HG03060 (cell line): ENCODE measurements around the gene RNF111.
"Not testable (repeated sequence)": the region's sequence is repeated elsewhere in the genome, so short reads cannot be mapped to it uniquely, and the experiment has no call there.

ENCODE experiments used
- ATAC-seq: cut with Tn5 transposase; IDR thresholded peaks from one replicate; pipeline ENCODE4 v1.9.1; 2021; ENCODE audit warnings: low read depth, moderate number of reproducible peaks; ENCODE audit not compliant: unreplicated experiment

Gene RNF111

DNA sequence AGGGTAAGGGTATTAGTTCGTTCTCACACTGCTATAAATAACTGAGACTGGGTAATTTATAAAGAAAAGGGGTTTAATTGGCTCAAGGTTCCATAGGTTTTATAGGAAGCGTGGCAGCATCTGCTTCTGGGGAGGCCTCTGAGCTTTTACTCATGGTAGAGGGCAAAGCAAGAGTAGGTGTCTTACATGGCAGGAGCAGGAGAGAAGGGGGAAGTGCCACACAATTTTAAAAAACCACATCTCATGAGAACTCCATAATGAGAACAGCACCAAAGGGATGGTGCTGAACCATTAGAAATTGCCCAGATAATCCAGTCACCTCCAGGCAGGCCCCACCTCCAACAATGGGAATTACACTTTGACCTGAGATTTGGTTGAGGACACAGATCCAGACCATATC, 12.2 kb downstream of the RNF111 start:
- ATAC-seq: no peak

DNA sequence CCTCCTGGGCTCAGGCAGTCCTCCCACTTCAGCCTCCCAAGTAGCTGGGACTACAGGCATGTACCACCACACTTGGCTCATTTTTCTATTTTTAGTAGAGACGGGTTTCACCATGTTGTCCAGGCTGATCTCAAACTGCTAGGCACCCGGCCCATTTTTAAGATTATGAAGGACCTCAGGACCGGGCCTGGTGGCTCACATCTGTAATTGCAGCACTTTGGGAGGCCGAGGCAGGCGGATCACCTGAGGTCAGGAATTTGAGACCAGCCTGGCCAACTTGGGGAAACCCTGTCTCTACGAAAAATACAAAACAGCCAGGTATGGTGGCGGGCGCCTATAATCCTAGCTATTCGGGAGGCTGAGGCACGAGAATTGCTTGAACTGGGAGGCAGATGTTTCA, 12.8 kb downstream of the RNF111 start:
- not testable (repeated sequence) for ATAC-seq

DNA sequence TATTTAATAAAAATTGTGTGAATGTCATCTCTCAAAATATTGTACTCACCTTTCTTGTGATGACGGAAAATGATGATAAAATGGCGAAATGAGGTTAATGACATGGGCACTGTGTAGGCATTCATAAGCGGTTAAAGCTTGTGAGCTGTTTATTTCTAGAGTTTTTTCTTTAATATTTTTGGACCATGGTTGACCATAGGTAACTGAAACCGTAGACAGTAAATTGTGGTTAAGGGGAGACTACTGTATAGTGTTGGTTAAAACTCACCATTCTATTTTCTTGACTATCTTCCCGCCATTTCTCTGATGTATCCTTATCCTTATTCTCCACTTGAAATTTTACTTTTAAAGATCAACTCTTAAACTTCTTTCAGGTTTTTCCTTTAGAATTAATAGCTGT, 14.5 kb downstream of the RNF111 start:
- ATAC-seq: no peak

DNA sequence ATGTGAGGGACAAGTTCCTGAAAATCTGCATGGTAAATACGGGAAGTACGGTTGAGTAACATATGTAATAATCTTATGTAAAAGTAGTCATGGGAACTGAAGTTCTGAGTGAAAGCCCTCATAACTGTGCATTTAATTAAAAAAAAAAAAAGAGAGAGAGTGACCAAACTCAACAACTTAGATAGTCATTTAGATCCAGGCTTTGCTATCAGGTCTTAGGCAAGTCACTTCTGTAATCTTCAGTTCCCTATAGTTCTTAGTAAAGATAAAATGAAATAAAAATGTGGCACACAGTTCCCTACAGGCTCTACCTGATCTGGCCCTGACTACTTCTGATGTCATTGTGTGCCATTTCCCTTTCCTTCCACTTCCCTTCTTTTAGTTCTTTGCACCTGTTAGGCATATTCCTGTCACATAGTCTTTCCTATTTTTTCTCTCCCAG, 15.0 kb downstream of the RNF111 start:
- ATAC-seq: no peak

DNA sequence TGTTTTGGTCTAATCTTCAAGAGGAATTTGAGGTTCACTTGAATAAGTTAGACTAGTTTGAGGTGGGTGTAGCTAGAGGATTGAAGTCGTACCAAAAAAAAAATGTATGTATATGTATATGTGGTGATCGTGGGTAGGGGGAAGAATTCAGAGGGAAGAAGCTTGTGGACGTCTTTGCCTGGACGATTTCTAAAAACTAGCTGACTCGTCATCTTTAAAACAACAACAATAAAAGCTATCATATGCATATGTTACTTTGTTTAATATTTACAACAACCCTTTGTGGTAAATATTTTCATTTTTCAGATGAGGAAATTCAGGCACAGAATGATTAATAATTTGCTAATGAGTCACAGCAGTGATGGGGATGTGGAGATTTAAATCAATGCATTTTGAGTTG, 18.1 kb downstream of the RNF111 start:
- no peak for ATAC-seq

DNA sequence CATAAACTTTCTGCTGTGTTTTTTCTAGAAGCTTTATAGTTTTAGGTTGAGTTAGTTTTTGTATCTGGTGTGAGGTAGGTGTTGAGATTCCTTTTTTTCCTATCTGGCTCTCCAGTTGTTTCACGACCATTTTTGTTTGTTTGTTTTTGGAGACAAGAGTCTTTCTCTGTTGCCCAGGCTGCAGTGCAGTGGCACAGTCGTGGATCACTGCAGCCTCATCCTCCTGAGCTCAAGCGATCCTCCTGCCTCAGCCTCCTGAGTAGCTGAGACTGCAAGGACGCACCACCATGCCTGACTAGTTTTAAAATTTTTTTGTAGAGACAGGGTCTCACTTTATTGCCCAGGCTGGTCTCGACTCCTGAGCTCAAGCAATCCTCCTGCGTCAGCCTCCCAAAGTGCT, 20.6 kb downstream of the RNF111 start:
- ATAC-seq: no peak

DNA sequence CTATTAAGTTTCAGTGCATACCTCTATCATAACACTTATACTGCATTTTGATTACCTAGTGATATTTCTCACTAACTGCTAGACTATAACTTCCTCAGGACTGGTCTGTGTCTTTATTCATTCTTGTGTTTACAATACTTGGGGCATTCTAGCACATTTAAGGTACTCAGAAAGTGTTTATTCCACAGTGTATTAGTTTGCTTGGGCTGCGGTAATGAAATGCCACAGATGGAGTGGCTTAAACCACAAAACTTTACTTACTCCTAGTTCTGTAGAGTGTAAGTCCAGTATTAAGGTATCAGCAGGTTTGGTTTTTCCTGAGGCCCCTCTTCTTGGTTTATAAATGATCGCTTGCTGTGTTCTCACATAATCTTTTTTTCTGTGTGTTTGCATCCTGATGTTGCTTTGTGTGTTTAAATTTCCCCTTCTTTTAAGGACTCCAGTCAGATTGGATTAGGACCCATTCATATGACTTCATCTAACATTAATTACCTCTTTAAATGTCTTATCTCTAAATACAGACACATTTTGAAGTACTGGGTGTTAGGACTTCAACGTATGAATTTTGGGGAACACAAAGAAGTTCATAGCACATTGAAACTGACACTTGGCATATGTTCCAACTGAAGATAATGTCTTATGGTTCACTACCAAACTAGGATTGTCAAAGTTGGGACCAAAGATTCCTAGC, 23.9 kb downstream of the RNF111 start:
- ATAC-seq: no peak

DNA sequence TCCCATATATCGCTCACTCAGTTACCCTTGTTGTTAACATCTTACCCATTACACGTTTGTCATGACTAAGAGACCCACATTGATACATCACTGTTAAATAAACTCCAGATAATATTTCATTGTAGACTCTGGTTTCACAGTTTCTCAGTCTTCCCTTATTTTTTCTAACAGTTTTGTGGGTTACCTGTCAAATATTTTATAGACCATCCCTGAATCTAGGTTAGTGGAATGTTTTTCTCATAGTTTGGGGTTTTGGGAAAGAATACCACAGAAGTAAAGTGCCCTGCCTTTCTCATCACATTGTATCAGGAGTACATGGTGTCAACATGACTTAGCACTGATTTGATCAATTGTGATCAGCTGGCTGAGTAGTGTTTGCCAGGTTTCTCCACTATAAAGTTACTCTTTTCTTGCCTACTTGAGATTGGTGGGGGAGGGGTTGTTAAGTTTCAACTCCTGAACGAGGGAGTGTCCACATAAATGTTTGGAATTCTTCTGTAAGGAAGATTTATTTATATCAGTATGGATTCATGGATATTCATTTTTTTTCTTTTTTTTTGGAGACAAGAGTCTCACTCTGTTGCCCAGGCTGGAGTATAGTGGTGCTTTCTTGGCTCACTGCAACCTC, 25.9 kb downstream of the RNF111 start:
- no peak for ATAC-seq

DNA sequence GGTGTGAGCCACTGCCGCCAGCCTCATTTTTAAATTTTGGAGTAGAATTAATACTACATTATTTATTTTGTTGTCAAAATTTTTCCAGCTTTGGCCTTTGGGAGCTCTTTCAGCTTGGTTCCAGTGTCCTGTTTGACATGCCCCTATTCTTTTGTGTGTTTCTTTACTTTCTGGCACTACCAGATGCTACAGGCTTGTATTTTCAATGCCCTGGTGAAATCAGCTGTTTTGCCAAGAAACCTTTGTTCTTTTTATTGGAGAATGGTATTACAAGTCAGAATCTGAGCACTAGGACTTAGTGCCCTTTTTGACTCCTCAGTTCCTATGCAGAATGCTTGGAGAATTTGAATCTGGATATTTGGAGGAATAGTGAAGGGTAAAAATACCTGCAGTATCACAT, 26.6 kb downstream of the RNF111 start:
- no peak for ATAC-seq

DNA sequence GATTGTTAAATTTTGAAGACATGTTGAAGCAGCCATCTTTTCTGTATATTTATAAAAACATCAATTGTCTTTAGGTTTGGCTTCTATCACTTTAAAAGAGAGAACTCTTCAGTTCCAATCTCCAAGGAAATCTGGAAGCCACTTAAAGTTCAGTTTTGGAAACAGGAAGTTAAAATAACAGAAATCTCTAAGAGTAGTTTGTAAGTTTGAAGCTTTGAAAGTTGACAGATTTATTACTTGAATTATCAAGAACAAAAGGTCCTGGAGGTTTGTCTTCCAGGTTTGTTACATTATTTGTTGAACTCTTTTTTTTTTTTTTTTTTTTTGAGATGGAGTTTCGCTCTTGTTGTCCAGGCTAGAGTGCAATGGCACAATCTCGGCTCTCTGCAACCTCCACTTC, 30.0 kb downstream of the RNF111 start:
- no peak for ATAC-seq

DNA sequence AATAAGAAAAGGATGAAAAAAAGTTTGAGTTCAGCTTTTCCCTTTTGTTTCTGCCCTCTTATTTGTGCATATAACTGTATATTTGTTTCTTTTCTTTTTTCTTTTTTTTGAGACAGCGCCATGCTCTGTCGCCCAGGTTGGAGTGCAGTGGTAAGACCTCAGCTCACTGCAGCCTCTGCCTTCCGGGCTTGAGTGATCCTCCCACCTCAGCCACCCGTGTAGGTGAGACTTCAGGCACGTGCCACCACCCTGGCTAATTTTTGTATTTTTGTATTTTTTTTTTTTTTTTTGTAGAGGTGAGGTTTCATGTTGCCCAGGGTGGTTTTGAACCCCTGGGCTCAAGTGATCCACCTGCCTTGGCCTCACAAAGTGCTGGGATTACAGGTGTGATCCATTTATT, 31.4 kb downstream of the RNF111 start:
- no peak for ATAC-seq

DNA sequence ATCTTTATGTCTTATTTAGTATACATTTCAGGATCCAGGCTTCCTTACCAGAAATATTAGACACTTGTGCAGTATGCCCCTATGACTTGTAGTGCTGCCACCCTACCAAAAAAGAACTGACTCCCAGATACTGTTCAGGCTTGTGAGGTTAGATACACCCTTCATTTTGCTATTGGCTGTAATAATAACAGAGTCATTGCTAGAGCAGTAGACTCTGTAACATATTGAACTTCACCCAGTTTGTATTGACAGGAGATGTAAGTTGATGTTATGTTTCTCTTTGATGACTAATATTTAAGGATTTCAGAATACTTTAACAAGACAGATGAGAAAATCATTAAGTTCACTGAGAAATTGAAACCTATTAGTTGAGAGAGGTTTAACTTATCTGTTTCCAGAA, 32.9 kb downstream of the RNF111 start:
- no peak for ATAC-seq

DNA sequence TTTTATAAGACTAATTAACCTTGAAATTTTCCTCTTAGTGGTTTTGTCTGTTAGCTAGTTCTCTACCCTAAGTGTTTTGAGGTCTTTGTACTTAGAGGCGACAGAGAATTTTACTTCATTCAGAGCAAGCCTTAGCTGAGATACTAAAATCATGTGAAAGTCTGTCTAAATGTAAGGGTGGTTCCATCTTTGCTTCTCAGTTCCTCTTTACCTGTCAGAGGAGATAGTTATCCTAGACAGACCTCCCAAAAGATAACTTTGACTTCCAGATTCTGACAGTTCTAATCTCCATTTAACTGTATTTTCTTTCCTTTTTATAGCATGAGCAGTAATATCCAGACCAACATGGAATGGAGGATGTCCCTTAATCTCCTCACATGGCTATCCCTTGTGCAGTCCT, 34.7 kb downstream of the RNF111 start:
- ATAC-seq: no peak

DNA sequence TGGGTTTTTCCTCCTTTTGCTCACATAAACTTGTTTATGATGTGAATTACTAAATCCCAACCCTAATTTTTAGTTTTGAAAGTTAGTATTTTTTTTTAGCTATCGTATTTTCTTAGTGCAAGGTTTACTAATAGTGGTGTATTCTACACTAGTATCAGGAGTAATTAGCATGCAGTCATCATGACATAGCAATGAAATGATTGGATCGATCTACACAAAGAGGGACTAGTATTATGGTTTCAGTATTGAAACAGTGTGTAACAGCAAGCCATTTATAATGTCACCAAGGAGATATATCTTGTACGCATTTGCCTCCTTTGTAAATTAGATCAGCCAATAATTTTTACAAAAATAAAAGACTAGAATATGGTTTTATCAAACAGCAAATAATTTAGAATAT, 38.7 kb downstream of the RNF111 start:
- no peak for ATAC-seq

DNA sequence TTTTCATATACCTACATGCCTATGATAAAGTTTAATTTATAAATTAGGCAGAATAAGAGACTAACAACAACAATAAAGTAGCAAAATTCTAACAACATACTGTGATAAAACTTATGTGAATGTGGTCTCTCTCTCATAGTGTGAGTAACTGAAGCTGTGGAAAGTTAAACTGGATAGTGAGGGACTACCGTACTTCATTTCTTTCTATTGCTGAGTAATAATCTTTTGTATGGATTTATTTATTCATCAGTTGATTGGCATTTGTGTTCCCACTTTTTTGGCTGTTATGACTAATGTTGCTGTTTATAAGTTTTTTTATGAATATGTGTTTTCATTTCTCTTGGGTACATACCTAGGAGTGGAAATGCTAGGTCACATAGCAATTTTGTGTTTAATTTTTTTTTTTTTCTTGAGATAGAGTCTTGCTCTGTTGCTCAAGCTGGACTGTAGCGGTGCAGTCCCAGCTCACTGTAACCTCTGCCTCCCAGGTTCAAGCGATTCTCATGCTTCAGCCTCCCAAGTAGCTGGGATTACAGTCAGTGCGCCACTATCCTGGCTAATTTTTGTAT, 41.0 kb downstream of the RNF111 start:
- ATAC-seq: no peak

DNA sequence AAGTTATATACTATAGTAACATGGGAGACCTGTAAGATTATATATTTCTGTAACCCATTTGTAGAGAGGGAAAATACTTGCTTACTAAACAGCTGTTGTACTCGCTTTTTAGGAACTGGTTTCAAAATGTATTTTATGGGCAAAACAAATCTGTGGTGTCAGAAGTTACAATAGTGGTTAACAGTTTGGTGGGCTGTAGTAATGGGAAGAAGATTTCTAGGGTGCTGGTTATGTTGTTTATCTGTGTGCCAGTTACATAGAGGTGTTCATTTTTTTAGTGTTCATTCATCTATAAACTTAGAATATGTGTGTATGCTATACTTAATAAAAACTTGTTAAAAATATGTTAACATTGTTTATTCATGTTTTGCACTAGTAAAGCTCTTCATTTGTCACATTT, 42.1 kb downstream of the RNF111 start:
- no peak for ATAC-seq

DNA sequence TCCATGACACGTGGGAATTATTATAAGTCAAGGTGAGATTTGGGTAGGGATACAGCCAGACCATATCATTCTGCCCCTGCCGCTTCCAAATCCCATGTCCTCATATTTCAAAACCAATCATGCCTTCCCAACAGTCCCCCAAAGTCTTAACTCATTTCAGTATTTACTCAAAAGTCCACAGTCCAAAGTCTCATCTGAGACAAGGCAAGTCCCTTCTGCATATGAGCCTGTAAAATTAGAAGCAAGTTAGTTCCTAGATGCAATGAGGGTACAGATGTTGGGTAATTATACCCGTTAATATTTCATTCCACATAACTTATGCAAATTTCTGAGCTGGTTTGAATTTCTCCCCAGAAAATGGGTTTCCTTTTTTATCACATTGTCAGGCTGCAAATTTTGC, 47.7 kb downstream of the RNF111 start:
- no peak for ATAC-seq

DNA sequence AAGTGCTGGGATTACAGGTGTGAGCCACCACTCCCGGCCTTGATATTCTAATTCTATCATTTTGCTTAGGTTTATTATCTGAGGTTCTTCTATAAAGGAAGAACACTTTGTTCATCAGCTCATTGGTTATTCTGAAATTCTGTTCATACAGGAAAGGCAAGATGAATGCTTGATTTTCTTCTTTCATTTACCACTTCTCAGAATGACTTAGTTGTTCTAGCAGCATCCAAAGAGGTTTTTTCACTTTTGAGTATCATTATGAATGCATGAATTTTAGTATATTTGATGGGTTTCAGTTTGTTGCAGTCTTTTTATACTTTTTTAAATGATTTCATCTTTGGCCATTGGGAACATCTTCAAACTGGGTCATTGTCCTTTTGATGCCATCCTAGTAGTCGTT, 51.8 kb downstream of the RNF111 start:
- no peak for ATAC-seq

DNA sequence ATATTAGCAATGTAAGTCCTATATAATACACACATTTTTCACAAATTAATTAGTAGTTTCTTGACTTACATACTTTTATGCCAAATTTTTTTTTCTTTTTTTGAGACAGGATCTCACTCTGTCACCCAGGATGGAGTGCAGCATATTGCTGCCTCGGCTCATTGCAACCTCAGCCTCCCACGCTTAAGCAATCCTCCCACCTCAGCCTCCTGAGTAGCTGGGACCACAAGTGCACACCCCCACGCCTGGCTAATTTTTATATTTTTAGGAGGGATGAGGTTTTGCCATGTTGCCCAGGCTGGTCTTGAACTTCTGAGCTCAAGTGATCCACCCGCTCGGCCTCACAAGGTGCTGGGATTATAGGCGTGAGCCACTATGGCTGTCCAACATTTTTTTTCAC, 54.6 kb downstream of the RNF111 start:
- no peak for ATAC-seq

DNA sequence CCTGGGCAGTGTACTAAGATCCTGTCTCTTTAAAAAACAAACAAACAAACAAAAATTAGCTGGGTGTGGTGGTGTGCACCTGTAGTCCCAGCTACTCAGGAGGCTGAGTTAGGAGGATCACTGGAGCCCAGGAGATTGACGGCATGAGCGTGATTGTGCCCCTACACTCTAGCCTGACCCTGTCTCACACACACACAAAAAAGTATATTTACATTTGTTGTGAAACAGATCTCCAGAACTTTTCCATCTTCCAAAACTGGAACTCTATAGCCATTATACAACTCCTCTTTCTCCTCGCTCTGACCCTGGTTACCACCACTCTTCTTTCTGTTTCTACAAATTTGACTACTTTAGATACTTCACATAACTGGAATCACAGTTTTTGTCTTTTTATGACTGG, 61.4 kb downstream of the RNF111 start:
- ATAC-seq: no peak

DNA sequence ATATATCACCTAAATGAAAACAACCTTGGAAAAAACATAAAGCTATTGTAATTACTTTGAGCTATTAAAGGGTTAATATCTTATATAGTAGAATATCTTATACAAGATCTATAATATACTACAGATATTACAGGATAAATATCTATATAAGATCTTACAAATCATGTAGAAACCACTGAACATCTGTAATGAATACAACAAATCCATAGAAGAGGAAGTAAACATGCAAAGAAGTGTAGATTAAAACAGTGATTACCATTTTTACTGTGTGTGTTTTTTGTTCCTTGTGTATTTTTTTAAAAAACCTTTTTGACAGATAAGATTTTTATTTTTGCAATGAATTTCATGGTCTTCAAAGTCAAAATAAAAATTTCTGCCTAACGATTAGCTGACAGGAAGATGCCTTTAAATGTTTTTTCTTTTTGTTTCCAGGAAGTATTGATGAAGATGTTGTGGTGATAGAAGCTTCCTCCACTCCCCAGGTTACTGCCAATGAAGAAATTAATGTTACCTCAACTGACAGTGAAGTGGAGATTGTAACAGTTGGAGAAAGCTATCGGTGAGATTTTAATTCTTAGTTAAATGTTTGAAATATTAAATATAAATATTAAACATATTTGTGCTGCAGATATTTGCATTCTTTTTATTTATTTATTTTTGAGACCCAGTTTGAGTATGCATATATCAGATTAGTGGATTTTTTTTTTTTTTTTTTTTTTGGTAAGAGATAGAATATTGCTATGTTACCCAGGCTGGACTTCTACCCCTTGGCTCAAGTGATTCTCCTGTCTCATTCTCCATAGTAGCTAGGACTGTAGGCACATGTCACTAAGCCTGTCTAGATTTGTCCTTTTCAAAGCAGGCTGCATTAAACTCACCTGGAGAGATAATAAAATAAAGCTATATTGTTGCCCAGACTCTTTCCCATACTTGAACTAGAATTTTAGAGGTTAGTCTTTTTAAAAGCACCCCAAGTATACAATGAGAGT, 64.7 kb downstream of the RNF111 start:
- ATAC-seq: no peak
